ENCODE measurements around the gene ABL1. TPM values are rescaled to one million over a fixed set of nuclear protein-coding genes. Genes with fewer than 3 reads are reported as not detected.

Gene ABL1
- total RNA-seq (2021; fragmentation: NEBNext Ultra II Directional; extraction: Animal tissue kit (Norgen Biotek cat#: 25700)): 10 to 100 TPM; 56.0 to 63.5 (median 62.8) TPM
- long read RNA-seq, partial matches to known transcripts: 5 of 18 reads
- long read RNA-seq, other reads (novel, unspliced or antisense): 13 of 18 reads

GRCh38 chr9:130834371-130835336 is at the start of gene ABL1:
Gene ABL1, plus strand, starts transcription at chr9:130835254. Its CDS starts 193 bp downstream, at chr9:130835447.
- H3K27ac Mint-ChIP-seq: peak within 1 kb of the TSS; percentile 99
- peak within 1 kb of the TSS; percentile 97 for H3K4me3 Mint-ChIP-seq
- TF ChIP-seq, protein P1, sequence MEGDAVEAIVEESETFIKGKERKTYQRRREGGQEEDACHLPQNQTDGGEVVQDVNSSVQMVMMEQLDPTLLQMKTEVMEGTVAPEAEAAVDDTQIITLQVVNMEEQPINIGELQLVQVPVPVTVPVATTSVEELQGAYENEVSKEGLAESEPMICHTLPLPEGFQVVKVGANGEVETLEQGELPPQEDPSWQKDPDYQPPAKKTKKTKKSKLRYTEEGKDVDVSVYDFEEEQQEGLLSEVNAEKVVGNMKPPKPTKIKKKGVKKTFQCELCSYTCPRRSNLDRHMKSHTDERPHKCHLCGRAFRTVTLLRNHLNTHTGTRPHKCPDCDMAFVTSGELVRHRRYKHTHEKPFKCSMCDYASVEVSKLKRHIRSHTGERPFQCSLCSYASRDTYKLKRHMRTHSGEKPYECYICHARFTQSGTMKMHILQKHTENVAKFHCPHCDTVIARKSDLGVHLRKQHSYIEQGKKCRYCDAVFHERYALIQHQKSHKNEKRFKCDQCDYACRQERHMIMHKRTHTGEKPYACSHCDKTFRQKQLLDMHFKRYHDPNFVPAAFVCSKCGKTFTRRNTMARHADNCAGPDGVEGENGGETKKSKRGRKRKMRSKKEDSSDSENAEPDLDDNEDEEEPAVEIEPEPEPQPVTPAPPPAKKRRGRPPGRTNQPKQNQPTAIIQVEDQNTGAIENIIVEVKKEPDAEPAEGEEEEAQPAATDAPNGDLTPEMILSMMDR (IDR thresholded peaks at IDR 0.05): no peak
- H3K4me1 Mint-ChIP-seq (ENCODE audit: low read depth): peaks cover 57% of the 10 kb centered on the region
- H3K9me3 Mint-ChIP-seq: no peaks in the 10 kb centered on the region
- peak; percentile 92 for DNase-seq
- H3K36me3 Mint-ChIP-seq (ENCODE audit: low read depth): peaks cover 14% of the 10 kb centered on the region; the same call in 1 of the 2 replicates
- H3K27me3 Mint-ChIP-seq (ENCODE audit: insufficient read depth): no peaks in the 10 kb centered on the region; the same call in 1 of the 2 replicates

- peaks cover 17% of the 10 kb centered on the region for H3K9me3 Mint-ChIP-seq
- DNase-seq: no peak
- peaks cover 2% of the 10 kb centered on the region; the same call in 1 of the 2 replicates for H3K27me3 Mint-ChIP-seq (ENCODE audit: insufficient read depth)
- peaks cover 17% of the 10 kb centered on the region for H3K36me3 Mint-ChIP-seq (ENCODE audit: low read depth)
- TF ChIP-seq, protein P1 (IDR thresholded peaks at IDR 0.05): no peak
- no peak overlapping the region for H3K27ac Mint-ChIP-seq
- no peak overlapping the region for H3K4me3 Mint-ChIP-seq
- H3K4me1 Mint-ChIP-seq (ENCODE audit: low read depth): peaks cover 22% of the 10 kb centered on the region
These were observed 49.0 kb upstream of the ABL1 start for GRCh38 chr9:130785940-130786508.

DNA sequence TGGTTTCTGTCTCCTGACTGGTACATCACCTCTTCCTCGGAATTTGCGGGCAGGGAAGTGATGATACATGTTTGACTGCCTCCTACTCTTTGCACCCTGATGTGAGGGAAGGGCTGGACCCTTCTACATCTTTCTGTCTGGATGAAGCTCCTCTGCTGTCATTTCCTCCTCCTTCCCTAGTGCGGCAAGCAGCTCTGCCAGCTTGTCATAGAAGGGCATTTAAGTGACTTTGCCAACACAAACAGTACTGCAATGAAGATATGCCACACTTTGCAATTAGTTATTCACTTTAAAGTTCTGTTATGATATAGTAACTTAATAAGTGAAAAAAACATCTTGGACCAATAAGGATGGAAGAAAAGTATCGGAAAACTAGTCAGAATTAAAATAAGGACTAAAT is 48.5 kb upstream of the ABL1 start:
- DNase-seq: no peak
- H3K4me3 Mint-ChIP-seq: no peak overlapping the region
- H3K4me1 Mint-ChIP-seq (ENCODE audit: low read depth): peaks cover 16% of the 10 kb centered on the region
- peaks cover 2% of the 10 kb centered on the region; the same call in 1 of the 2 replicates for H3K27me3 Mint-ChIP-seq (ENCODE audit: insufficient read depth)
- peaks cover 17% of the 10 kb centered on the region for H3K36me3 Mint-ChIP-seq (ENCODE audit: low read depth)
- H3K9me3 Mint-ChIP-seq: peaks cover 17% of the 10 kb centered on the region
- no peak overlapping the region for H3K27ac Mint-ChIP-seq
- TF ChIP-seq, protein P1 (IDR thresholded peaks at IDR 0.05): no peak

DNA sequence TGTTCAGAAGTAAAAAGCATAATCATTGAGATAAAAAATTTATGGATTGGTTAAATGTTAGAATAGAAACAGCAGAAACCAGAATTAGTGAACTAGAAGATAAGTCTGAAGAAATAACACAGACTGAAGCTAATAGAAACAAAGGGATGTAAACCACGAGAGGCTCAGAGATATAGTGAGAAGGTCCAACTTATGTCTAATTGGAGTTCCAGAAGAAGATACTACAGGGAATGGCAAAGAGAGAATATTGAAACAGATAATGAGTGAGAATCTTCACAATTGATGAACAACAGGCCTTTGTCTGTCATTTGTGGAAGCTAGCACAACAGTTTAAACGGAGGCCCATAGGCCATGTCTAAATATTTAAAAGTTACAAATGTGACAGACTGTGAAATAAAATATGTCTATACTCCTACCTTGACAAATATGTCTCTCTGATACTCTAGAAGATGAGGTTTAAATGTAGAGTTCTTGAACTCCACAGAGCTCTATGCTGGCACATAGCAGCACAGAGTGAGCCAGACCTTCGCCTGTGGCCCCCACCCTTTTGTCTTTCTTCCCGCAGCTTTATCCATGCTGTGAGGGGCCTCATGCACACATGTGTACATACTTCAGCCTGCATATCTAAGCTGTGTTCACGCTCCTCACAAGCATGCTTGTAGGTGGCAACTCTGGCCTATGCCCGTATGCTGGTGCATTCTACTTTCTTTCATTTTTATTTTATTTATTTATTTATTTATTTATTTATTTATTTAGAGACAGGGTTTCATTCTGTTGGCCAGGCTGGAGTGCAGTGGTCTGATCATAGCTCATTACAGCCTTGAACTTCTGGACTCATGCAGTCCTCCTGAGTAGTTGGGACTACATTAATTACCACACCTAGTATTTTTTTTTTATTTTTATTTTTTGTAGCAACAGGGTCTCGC is 45.0 kb upstream of the ABL1 start:
- peaks cover 17% of the 10 kb centered on the region for H3K9me3 Mint-ChIP-seq
- peaks cover 2% of the 10 kb centered on the region; the same call in 1 of the 2 replicates for H3K27me3 Mint-ChIP-seq (ENCODE audit: insufficient read depth)
- no peak for DNase-seq
- H3K27ac Mint-ChIP-seq: no peak overlapping the region
- peaks cover 9% of the 10 kb centered on the region for H3K4me1 Mint-ChIP-seq (ENCODE audit: low read depth)
- H3K36me3 Mint-ChIP-seq (ENCODE audit: low read depth): peaks cover 17% of the 10 kb centered on the region
- TF ChIP-seq, protein P1 (IDR thresholded peaks at IDR 0.05): no peak
- no peak overlapping the region for H3K4me3 Mint-ChIP-seq
